ENCODE measurements around the gene RAB7A.

DNA sequence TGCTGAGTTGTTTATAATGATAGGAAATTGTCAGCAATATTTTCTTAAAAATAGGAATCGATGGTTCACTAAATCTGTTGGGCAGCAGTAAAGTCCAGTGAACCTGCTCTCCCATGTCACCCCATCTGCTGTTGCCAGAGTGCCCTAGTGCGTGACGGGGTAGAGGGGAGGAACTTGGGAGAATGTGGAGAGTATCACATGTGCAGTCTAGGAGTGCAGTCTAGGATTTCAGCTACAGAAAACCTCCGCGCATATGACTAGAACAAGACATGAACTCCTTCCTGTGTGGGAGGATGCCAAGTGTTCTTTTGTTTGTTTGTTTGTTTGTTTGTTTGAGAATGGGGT, 78.8 kb downstream of the RAB7A start:
- no peak for TF ChIP-seq EZH2phosphoT487 (IDR thresholded peaks at IDR 0.05; ENCODE audit: unreplicated experiment)
- TF ChIP-seq, protein P1, sequence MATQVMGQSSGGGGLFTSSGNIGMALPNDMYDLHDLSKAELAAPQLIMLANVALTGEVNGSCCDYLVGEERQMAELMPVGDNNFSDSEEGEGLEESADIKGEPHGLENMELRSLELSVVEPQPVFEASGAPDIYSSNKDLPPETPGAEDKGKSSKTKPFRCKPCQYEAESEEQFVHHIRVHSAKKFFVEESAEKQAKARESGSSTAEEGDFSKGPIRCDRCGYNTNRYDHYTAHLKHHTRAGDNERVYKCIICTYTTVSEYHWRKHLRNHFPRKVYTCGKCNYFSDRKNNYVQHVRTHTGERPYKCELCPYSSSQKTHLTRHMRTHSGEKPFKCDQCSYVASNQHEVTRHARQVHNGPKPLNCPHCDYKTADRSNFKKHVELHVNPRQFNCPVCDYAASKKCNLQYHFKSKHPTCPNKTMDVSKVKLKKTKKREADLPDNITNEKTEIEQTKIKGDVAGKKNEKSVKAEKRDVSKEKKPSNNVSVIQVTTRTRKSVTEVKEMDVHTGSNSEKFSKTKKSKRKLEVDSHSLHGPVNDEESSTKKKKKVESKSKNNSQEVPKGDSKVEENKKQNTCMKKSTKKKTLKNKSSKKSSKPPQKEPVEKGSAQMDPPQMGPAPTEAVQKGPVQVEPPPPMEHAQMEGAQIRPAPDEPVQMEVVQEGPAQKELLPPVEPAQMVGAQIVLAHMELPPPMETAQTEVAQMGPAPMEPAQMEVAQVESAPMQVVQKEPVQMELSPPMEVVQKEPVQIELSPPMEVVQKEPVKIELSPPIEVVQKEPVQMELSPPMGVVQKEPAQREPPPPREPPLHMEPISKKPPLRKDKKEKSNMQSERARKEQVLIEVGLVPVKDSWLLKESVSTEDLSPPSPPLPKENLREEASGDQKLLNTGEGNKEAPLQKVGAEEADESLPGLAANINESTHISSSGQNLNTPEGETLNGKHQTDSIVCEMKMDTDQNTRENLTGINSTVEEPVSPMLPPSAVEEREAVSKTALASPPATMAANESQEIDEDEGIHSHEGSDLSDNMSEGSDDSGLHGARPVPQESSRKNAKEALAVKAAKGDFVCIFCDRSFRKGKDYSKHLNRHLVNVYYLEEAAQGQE (IDR thresholded peaks at IDR 0.05; ENCODE audit: unreplicated experiment): no peak
- TF ChIP-seq, protein P2, sequence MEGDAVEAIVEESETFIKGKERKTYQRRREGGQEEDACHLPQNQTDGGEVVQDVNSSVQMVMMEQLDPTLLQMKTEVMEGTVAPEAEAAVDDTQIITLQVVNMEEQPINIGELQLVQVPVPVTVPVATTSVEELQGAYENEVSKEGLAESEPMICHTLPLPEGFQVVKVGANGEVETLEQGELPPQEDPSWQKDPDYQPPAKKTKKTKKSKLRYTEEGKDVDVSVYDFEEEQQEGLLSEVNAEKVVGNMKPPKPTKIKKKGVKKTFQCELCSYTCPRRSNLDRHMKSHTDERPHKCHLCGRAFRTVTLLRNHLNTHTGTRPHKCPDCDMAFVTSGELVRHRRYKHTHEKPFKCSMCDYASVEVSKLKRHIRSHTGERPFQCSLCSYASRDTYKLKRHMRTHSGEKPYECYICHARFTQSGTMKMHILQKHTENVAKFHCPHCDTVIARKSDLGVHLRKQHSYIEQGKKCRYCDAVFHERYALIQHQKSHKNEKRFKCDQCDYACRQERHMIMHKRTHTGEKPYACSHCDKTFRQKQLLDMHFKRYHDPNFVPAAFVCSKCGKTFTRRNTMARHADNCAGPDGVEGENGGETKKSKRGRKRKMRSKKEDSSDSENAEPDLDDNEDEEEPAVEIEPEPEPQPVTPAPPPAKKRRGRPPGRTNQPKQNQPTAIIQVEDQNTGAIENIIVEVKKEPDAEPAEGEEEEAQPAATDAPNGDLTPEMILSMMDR (conservative IDR thresholded peaks at IDR 0.05; ENCODE audit: low read depth in 2 of 2): no peak
- TF ChIP-seq ZNF331 (CRISPR knock-in tag; IDR thresholded peaks at IDR 0.05; ENCODE audit: low read depth): no peak
- TF ChIP-seq, protein P3, sequence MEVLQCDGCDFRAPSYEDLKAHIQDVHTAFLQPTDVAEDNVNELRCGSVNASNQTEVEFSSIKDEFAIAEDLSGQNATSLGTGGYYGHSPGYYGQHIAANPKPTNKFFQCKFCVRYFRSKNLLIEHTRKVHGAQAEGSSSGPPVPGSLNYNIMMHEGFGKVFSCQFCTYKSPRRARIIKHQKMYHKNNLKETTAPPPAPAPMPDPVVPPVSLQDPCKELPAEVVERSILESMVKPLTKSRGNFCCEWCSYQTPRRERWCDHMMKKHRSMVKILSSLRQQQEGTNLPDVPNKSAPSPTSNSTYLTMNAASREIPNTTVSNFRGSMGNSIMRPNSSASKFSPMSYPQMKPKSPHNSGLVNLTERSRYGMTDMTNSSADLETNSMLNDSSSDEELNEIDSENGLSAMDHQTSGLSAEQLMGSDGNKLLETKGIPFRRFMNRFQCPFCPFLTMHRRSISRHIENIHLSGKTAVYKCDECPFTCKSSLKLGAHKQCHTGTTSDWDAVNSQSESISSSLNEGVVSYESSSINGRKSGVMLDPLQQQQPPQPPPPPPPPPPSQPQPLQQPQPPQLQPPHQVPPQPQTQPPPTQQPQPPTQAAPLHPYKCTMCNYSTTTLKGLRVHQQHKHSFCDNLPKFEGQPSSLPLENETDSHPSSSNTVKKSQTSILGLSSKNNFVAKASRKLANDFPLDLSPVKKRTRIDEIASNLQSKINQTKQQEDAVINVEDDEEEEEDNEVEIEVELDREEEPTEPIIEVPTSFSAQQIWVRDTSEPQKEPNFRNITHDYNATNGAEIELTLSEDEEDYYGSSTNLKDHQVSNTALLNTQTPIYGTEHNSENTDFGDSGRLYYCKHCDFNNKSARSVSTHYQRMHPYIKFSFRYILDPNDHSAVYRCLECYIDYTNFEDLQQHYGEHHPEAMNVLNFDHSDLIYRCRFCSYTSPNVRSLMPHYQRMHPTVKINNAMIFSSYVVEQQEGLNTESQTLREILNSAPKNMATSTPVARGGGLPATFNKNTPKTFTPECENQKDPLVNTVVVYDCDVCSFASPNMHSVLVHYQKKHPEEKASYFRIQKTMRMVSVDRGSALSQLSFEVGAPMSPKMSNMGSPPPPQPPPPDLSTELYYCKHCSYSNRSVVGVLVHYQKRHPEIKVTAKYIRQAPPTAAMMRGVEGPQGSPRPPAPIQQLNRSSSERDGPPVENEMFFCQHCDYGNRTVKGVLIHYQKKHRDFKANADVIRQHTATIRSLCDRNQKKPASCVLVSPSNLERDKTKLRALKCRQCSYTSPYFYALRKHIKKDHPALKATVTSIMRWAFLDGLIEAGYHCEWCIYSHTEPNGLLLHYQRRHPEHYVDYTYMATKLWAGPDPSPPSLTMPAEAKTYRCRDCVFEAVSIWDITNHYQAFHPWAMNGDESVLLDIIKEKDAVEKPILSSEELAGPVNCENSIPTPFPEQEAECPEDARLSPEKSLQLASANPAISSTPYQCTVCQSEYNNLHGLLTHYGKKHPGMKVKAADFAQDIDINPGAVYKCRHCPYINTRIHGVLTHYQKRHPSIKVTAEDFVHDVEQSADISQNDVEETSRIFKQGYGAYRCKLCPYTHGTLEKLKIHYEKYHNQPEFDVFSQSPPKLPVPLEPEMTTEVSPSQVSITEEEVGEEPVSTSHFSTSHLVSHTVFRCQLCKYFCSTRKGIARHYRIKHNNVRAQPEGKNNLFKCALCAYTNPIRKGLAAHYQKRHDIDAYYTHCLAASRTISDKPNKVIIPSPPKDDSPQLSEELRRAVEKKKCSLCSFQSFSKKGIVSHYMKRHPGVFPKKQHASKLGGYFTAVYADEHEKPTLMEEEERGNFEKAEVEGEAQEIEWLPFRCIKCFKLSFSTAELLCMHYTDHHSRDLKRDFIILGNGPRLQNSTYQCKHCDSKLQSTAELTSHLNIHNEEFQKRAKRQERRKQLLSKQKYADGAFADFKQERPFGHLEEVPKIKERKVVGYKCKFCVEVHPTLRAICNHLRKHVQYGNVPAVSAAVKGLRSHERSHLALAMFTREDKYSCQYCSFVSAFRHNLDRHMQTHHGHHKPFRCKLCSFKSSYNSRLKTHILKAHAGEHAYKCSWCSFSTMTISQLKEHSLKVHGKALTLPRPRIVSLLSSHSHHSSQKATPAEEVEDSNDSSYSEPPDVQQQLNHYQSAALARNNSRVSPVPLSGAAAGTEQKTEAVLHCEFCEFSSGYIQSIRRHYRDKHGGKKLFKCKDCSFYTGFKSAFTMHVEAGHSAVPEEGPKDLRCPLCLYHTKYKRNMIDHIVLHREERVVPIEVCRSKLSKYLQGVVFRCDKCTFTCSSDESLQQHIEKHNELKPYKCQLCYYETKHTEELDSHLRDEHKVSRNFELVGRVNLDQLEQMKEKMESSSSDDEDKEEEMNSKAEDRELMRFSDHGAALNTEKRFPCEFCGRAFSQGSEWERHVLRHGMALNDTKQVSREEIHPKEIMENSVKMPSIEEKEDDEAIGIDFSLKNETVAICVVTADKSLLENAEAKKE (CRISPR knock-in tag; IDR thresholded peaks at IDR 0.05): no peak
- TF ChIP-seq EZH2 (IDR thresholded peaks at IDR 0.05; ENCODE audit: low read depth, unreplicated experiment): no peak
- TF ChIP-seq, protein P4, sequence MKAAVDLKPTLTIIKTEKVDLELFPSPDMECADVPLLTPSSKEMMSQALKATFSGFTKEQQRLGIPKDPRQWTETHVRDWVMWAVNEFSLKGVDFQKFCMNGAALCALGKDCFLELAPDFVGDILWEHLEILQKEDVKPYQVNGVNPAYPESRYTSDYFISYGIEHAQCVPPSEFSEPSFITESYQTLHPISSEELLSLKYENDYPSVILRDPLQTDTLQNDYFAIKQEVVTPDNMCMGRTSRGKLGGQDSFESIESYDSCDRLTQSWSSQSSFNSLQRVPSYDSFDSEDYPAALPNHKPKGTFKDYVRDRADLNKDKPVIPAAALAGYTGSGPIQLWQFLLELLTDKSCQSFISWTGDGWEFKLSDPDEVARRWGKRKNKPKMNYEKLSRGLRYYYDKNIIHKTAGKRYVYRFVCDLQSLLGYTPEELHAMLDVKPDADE (IDR thresholded peaks at IDR 0.05): no peak
- TF ChIP-seq POLR2AphosphoS5 (IDR thresholded peaks at IDR 0.05; ENCODE audit: low read depth): no peak
- TF ChIP-seq CREB1 (CRISPR knock-in tag; IDR thresholded peaks at IDR 0.05; ENCODE audit: low read depth): no peak
